NCI-H1436 treated with DMSO at 0.1 percent for 48 hours (cell line): ENCODE results near the gene PPCS.
A peak's percentile ranks its signal among the peaks of the same experiment; 100 is the strongest.

ENCODE experiments used
- DNase-seq: peaks from one replicate; lab custom pipeline; 2025; lab: John Stamatoyannopoulos, UW

The PPCS gene

DNA sequence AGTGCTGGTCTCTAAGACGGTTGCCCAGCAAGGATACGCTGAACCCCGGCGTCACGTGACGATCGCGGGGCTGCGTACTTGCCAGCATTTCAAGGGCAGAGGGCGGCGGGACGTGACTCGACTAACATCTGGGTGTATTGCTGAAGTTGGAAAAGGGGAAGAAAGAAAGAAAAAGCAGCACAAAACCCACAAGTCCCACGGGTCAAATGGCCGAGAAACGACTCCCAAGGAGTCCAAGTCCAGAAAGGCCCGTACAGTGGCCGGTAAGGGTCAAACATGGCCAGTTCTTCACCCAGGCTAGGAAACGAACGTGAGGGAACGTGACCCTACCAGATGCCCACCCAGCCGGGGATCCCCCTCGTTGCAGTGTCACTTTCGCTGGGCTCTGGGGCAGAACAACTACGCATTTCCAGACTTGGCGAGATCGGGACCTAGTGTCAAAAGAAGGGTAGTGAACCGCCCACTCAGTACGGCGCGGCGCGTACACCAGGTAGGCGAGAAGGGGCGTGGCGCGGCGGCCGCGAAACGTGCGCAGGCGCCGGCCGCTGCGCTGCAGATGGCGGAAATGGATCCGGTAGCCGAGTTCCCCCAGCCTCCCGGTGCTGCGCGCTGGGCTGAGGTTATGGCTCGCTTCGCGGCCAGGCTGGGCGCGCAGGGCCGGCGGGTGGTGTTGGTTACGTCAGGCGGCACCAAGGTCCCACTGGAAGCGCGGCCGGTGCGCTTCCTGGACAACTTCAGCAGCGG, at the start of gene PPCS, which contains the start of gene ZMYND12:
TSS of gene PPCS (plus strand) at position 534 of the 744 bp plus-strand sequence. CDS start at position 557, 23 bp downstream.
TSS of gene ZMYND12 (minus strand) at position 13 of the 744 bp plus-strand sequence. CDS start 25 bp downstream, outside the sequence.
- DNase-seq: peak; percentile 69

DNA sequence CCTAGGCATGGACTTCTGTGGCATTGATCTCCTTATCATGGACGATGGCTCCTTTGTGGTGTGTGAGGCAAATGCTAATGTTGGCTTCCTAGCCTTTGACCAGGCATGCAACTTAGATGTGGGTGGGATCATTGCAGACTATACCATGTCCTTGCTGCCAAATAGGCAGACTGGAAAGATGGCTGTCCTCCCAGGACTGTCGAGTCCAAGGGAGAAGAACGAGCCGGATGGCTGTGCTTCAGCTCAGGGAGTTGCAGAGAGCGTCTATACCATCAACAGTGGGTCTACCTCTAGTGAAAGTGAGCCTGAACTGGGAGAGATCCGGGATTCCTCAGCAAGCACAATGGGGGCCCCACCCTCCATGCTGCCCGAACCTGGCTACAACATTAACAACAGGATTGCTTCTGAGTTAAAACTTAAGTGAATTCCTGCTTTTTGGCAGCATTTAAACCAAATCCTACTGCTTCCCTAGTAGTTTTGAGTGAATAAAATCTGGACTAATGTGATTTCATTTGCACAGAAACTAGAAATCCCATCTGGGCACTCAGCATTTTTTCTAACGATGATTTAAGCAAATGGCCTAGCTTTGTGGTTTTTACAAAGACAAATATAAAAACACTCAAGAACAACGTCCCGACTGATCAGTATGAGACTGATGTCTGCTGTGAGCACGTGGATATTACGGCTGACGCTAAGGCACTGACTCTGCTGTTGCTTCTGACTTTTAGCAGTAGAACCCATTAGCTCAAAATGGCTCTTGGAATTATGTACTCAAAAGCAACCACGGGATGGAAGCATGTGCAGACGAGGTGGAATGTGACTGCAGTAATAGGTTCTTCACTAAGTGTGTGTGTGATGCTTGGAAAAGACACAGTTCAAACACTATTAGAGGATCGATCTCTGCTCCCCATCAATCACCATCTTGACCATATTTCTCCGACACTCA, 41.5 kb upstream of the PPCS start:
- no peak for DNase-seq

DNA sequence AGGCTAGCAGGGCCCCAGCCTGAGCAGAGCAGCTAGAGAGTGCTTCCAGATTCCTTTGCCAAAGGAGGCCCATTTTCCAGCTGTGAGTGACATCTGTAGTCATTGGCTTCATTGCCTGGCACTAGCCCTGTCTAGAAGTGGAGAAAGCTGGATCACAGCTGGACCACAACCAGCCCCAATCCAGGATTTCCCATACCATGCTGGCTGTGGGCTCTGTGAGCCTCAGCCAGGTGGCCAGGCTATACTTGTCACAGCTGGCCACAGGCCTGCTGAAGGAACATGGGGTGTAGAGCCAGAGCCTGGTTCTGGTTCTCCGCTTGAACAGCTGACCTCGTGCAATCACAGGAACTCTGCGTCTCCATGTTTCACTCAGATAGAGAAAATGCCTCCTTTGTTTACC, 39.2 kb upstream of the PPCS start:
- DNase-seq: no peak

DNA sequence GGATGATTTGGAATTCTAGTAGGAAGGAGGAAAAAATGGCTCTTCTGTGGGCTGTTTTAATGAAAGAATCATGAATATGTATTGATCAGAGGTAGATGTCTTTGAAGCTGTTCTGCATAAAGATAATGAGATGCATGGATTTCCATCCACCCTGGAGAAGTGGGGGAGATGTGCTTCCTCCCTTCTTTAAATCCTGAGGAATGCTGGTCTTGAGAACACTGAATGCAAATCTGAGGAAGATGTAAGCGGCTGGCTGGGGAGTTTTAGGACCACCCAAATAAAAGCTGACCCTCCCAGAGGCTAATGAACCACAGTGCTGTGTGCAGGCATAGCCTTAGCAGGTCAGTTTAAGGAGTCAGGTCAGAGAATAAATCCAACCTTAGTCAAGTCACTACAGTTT, 37.8 kb upstream of the PPCS start:
- DNase-seq: no peak

DNA sequence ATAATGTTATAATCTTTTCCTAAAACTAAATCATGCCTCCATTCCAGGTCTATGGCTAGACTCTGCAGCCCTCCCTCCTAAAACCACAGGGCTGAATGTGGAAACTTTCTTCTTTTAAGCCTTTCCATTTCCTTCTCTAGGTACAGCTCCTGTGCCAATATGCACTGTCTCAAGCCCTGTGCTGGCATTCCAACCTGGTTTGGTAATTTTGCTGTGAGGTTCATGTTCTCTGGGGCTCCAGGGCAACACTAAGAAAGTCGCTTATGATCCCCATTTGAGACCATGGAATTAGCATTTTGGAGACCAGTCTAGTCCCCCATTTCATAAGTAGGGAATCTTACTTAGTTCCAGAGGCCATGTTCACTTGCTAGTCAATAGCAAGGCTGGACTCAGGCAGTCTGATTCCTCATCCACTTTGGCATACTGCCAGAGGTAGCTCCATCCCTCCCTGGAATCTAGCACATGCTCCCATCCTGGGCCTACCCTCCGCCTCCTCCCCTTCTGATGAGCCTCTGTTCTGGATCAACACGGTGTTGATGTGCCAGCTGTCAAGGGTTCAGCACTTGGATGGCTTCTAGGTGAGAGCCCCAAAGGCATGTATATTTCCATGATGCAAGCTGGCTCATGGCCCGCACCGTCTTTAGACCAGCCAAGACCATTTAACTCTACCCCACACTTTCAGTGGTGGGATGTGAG, 37.1 kb upstream of the PPCS start:
- DNase-seq: no peak

DNA sequence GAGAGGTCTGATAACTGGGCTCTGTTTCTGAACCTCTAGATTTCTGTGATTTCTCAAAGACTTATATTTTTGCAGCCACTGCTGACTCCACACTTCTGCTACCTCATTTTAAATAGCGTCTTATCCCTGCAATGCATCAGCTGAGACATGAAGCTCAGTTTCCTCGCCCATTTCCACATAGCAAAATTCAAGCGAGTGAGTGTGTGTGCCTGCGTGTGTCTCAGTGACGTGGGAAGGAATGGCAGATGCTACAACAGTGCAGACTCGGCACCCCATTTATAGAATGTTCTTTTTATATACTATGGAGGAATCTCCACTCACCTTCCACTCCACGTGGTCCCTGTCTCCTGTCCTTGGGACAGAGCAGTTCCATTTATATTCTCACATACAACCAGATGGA, 36.2 kb upstream of the PPCS start:
- DNase-seq: no peak

DNA sequence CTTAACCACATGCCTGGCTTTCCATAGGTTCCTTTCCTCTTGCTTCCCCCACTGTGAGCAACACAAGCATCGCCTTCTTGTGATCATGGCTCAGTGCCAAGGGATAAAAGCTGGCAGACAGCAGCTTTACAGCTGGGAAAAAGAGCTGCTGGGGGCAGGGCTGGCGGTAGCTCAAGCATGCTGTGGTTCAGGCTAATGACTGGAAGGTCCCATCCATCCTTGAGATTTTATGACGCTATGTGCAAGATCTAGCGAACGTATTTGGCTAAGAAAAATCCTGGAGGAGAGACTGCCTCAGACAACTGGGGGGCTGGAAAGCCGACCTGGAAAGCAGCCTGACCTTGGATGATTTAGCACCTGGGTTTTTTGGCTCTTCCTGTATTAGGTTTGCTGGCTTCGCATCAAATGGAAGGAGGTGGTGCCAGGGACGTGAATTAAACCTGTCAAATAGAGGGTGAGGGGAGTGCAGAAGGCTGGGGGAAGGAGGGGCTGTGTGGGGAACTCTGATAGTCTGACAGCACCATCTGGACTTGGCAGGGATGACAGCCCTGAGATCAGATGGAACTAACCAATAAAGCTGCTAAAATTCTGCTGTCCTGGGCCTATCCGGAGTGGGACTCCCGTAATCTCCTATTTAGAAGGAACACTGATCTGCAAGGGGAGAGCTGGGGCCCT, 35.3 kb upstream of the PPCS start:
- peak; percentile 63 for DNase-seq

DNA sequence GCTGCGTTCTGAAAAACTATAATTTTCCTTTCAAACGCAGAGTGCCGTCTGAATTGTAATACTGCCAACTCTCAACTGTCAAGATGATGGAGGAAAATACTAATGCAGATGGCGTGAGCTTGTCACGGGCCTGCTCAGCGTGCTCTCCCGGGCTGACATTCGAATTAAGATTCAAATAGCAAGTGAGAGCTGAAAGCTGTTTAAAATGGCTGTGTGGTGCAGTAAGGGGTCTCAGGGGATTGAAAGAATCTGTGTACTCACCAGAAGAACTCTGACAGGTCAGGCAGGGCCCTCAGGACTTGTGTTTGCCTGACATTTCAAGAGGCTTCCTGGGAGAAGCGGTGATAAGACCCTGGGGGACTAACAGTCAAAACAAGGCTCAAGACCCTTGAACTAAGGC, 33.6 kb upstream of the PPCS start:
- DNase-seq: peak; percentile 80

DNA sequence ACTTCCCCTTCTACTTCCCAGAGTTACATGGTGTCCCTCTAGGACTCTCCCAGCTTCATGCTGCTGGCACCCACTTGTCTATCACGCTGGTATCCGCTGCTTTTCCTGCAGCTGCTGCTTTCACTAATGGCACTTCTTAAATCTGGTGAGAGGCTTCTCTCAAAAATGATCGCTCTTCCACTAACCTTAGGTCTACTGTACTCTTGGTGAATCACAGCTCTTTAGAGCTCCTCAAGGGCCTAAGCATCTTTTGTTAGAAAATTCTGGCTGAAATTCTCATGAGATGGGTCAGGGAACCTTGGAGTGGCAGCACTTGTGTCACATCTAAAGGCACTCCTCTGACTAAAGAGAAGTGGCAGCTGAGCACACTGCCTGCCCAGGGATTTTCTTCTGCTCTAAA, 32.7 kb upstream of the PPCS start:
- peak; percentile 33 for DNase-seq

DNA sequence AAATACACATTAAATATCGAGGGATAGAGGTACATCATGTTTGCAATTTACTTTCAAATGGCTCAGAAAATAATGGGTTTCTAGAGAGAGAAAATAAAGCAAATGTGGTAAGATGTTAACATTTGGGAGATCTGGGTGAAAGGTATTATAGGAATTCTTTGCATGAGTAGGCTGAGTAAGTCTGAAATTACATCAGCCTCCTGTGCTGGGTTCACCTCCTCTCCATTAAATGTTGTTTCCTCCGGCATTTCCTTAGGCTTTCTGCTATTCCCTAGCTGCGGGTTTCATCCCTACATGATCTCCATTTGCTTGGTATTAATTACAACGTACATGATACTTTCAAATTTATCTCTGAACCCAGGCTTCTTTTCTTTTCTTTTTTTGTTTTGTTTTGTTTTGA, 32.1 kb upstream of the PPCS start:
- no peak for DNase-seq

DNA sequence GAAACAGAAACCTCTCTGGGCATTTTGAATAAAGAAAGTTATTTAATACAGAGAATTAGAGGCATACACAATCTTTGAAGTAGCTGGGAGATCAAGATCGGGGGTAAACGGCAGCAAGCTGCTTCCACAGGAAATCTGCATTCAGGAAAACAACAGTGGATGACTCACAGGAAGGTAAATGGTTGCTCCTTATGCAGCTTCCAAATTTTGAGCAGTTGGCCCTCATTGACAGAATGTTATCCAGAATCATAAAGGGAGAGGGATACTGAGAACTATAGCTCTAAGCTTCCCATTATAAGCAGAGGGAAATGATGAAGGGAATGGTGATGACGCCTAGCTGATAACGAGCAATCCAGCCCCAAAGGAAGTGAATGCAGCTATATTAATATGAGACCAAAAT, 29.1 kb upstream of the PPCS start:
- DNase-seq: no peak

DNA sequence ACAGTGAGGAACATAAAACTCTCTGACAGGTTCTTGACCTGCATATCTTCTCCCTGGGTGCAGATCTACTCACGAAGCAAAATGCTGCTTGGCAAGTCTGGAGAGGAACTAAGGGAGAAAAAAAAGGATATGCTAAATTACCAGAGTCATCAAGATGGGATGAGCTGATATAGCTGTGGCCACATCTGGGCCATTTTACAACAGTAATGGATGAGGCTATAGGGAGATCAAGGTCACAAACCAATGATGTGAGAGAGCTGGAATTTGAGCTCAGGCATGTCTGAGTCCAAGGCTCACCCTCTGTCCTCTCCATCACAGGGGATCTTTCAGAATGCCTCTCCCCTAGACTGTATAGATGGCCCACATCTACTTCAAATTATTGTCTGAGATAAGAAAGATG, 26.7 kb upstream of the PPCS start:
- DNase-seq: no peak

DNA sequence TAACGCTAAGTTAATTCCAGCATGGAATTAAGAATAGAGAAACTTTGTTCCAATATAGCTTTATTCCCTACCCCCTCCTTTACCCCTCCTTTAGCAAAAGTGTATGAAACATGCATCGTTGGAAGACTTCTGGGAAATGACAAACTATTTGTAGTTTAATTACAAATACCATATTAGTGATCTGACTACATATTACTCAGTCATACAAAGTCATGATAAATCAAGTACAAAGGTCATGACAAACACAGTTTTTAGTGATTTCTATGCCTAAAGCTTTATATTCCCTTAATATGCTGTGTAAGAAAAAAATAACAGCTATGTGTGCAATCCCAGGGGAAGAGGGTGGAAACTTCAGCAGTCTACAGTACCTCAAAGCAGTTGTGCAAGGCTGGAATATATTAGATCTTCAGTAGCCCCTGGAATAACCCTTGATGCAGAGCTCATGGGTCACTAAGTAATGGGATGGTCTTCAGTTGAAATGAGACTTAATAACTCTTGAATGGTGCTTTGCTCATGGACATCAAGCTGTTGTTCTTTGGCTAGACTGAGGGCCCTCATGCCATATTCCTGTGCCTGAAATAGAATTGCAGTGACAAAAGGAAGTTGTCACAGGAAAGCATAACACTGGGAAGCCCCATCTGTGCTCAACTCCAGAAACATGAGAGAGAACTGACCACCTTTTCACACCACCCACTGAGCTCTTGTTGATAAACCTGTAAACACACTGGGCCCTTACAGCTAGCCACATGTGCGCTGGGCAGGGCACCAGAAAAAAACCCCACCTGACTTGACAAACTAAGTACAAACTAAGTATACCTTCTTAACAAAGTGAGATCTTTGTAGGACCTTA, 25.8 kb upstream of the PPCS start:
- DNase-seq: no peak

DNA sequence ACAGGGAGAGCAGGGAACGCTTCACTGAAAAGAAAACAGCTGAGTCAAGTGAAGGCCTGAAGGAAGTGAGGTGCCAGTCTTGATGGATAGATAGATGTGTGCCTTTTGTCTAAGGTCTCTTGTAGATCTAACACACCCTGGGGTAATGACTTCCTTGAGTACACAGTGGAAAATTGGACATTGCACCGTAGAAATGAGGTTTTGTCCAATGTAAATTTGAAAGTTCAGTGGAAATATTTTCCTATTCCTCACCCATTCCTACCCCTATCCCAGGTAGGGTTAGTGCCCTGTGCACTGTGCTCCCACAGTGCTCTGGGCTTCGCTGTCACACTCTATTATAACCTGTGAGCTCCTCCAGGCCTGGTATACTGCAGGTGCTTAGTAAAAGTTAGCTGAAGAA, 24.8 kb upstream of the PPCS start:
- DNase-seq: no peak

DNA sequence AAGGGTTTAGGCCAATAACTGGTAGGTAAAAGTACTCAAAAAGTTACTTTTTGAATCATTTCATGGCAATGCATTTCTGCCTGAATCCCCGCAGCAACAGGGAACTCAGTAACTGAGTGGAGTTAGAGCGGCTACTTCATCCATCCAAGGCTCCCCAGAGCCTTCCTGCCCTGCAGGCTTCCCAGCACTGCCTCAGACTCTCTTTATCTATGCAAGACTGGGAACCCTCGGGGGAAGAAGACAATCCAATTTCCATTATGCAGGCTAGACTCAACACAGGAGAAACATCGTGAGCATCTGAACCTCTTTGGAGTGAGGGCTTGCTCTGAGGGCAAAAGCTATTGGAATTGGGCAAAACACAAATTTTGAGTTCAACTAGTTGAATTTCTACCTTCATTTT, 23.6 kb upstream of the PPCS start:
- no peak for DNase-seq

DNA sequence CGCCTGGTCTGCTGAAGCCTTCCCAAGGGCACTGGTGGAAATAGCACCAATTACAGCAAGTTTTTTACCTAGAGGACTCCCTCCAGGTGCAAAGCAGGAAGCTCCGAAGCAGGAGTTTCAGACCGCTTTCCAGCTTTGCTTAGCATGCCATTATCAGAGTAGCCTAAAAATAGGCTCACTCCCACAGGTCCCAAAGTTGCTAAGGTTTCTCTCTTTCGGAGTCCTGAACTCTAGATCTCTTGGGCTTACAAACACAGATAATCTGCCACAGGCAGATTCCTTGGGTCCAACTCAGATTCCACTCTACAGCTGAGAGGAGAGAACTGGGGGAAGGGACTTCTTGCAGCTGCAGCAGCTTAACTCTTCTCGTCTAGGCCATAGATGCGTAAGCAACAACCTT, 23.0 kb upstream of the PPCS start:
- DNase-seq: no peak

DNA sequence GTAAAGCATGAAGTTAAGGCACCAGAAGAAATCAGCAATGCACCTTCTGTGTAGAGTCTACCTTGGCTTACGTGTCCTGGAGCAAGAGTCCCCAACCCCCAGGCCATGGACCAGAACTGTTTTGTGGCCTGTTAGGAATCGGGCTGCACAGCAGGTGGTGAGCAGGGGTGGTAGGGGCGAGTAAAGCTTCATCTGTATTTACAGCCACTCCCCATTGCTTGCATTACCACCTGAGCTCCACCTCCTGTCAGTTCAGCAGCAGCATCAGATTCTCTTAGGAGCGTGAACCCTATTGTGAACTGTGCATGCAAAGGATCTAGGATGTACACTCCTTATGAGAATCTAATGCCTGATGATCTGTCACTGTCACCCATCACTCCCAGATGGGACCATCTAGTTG, 22.0 kb upstream of the PPCS start:
- no peak for DNase-seq

DNA sequence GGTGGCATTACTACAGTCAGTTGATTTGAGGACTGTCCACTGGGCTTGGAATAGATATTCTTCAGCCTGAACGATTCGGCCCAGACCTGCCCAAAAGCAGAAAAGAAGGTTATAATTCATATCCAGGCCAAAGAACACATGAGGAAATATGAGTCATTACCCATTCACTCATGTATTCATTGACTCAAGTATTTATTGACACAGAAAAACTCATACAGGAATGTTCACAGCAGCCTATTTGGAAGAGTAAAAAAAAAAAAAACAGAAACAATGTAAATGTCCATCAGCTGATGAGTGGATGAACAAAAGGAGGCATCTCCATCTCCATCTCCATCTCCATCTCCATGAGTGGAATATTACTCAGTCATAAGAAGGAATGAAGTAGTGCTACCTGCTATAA, 16.4 kb upstream of the PPCS start:
- no peak for DNase-seq

DNA sequence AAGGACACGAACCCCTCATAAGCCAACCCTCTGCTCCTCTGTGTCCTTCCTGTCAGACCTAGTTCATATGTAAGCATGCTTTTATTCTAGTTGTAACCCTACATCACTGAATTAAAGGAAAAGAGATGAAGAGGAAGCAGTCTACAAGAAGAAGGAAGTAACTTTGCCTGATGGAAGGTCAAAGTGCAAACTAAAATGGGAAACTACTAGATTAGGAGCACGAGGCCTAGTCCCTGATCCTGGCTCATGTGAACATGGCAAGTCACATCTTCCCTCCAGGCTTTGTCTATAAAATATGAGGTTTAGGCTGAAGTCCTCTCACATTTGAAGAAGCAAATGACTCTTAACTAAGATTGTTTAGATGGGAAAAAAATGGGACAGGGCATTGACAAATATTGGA, 13.7 kb upstream of the PPCS start:
- no peak for DNase-seq

DNA sequence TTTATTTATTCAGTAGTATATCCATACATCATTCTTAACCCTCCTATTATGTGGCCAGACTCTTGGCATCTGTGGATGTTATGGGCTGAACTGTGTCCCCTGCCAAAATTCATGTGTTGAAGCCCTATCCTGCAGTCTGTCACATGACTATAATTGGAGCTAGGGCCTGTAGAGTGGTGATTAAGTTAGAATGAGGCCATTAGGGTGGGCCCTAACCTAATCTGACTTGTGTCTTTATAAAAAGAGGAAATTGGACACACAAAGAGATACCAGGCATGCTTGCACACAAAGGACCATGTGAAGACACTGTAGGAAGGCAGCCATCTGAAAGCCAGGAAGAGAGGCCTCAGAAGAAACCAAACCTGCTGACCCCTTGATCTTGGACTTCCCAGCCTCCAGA, 7.1 kb upstream of the PPCS start:
- DNase-seq: no peak

DNA sequence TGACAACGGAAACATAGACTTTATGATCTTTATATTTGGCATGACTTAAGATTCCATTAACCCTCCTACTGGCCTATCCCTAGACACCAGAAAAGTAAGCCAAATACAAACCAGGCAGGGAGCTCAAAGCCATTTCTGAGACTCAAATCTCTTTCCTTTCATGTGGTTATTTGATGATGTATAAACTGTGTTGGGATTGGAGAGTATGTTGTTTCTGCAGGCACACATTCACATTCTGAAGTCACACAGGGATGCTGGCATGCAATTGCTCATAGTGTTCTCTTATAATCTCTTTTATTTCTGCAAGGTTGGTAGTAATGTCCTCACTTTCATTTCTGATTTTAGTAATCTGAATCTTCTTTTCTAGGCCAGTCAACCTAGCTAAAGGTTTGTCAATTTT, 6.3 kb upstream of the PPCS start:
- DNase-seq: no peak
